WTC11 (cell line): ENCODE results near the gene PPAT. TPM values are rescaled to one million over a fixed set of nuclear protein-coding genes. Genes with fewer than 3 reads are reported as not detected.
A peak's percentile ranks its signal among the peaks of the same experiment; 100 is the strongest.

Experiments used
- ATAC-seq: fragments of 200-7000 bp; cut with Tn5 transposase; 2 replicates; pipeline ENCODE4 v1.10.0; 2021; ENCODE audit warnings: mild to moderate bottlenecking, moderate library complexity
- CTCF ChIA-PET: fragments of 300-600 bp; sonication (Branson Sonifier 250); formaldehyde crosslinking; loops from one replicate; lab custom pipeline; 2021; ENCODE audit warnings: antibody characterized with exemption; lab: Charles Lee
- POLR2A ChIA-PET: fragments of 350-600 bp; sonication (Branson Sonifier 250); formaldehyde crosslinking; loops from one replicate; lab custom pipeline; 2021; ENCODE audit warnings: antibody characterized with exemption; lab: Charles Lee
- DNase-seq: peaks from one replicate; pipeline ENCODE4 v3.0.0; 2021; ENCODE audit warnings: low spot score
- H3K27ac Mint-ChIP-seq: 2 replicates; pipeline ENCODE4 v1.8.0; 2021; ENCODE audit warnings: mixed read lengths
- H3K27me3 Mint-ChIP-seq: 2 replicates; pipeline ENCODE4 v1.8.0; 2021; ENCODE audit warnings: low read depth, mild to moderate bottlenecking, moderate library complexity, mixed read lengths
- H3K36me3 Mint-ChIP-seq: 2 replicates; pipeline ENCODE4 v1.8.0; 2021; ENCODE audit warnings: mixed read lengths
- H3K4me1 Mint-ChIP-seq: 2 replicates; pipeline ENCODE4 v1.8.0; 2022; ENCODE audit warnings: mixed read lengths
- H3K4me3 Mint-ChIP-seq: 2 replicates; pipeline ENCODE4 v1.8.0; 2021; ENCODE audit warnings: mild to moderate bottlenecking, moderate library complexity, mixed read lengths
- H3K9me3 Mint-ChIP-seq: 2 replicates; pipeline ENCODE4 v1.8.0; 2021; ENCODE audit warnings: mixed read lengths
- ATF6 ChIP-seq: sonication (generic); formaldehyde crosslinking; IDR thresholded peaks from 2 replicates; pipeline ENCODE4 v1.8.1; 2023; ENCODE audit warnings: mild to moderate bottlenecking, missing genetic modification reagents
- CBFB ChIP-seq: sonication (generic); formaldehyde crosslinking; IDR thresholded peaks from 2 replicates; pipeline ENCODE4 v1.8.1; 2022; ENCODE audit warnings: mild to moderate bottlenecking, low read depth, missing genetic modification reagents
- ERG ChIP-seq: fragments of 250-450 bp; sonication (Bioruptor Pico); IDR thresholded peaks from 2 replicates; pipeline ENCODE4 v1.8.0; 2021; ENCODE audit warnings: mild to moderate bottlenecking
- ETV6 ChIP-seq: sonication (generic); formaldehyde crosslinking; IDR thresholded peaks from 2 replicates; pipeline ENCODE4 v1.8.1; 2022; ENCODE audit warnings: mild to moderate bottlenecking, missing genetic modification reagents
- HMGXB4 ChIP-seq: sonication (generic); formaldehyde crosslinking; IDR thresholded peaks from 2 replicates; pipeline ENCODE4 v1.8.1; 2023; ENCODE audit warnings: mild to moderate bottlenecking, moderate library complexity, missing genetic modification reagents
- MLX ChIP-seq: sonication (generic); formaldehyde crosslinking; IDR thresholded peaks from 2 replicates; pipeline ENCODE4 v1.8.1; 2023; ENCODE audit warnings: mild to moderate bottlenecking, missing genetic modification reagents, moderate library complexity
- MXD4 ChIP-seq: fragments of 250-450 bp; sonication (Bioruptor Pico); IDR thresholded peaks from 2 replicates; pipeline ENCODE4 v1.8.0; 2021; ENCODE audit warnings: mild to moderate bottlenecking, moderate library complexity, borderline replicate concordance
- NR1H2 ChIP-seq: sonication (generic); formaldehyde crosslinking; IDR thresholded peaks from 2 replicates; pipeline ENCODE4 v1.9.0; 2021; ENCODE audit warnings: mild to moderate bottlenecking, moderate library complexity, missing genetic modification reagents
- NR2C2 ChIP-seq: sonication (generic); formaldehyde crosslinking; IDR thresholded peaks from 2 replicates; pipeline ENCODE4 v1.8.0; 2022; ENCODE audit warnings: mild to moderate bottlenecking, missing genetic modification reagents
- SP1 ChIP-seq: sonication (generic); formaldehyde crosslinking; conservative IDR thresholded peaks from 2 replicates; pipeline ENCODE4 v1.8.1; 2022; ENCODE audit warnings: missing genetic modification reagents
- USF2 ChIP-seq: sonication (generic); formaldehyde crosslinking; IDR thresholded peaks from 2 replicates; pipeline ENCODE4 v1.8.1; 2023; ENCODE audit warnings: mild to moderate bottlenecking, missing genetic modification reagents, moderate library complexity
- ZBTB43 ChIP-seq: sonication (generic); formaldehyde crosslinking; IDR thresholded peaks from 2 replicates; pipeline ENCODE4 v1.8.1; 2023; ENCODE audit warnings: mild to moderate bottlenecking, missing genetic modification reagents
- ZNF396 ChIP-seq: fragments of 250-450 bp; sonication (Bioruptor Pico); IDR thresholded peaks from 2 replicates; pipeline ENCODE4 v1.8.0; 2021; ENCODE audit warnings: mild to moderate bottlenecking, moderate library complexity, borderline replicate concordance
- total RNA-seq: library from RNA; stranded (reverse); gene quantifications from 3 replicates; pipeline ENCODE4 v1.2.3, GENCODE V29; 2021
- TF ChIP-seq, protein P1 (sequence below): fragments of 250-450 bp; sonication (Bioruptor Pico); IDR thresholded peaks from 2 replicates; pipeline ENCODE4 v1.9.0; 2021; ENCODE audit warnings: mild to moderate bottlenecking, borderline replicate concordance
- TF ChIP-seq, protein P2 (sequence below): fragments of 250-450 bp; sonication (Bioruptor Pico); IDR thresholded peaks from 2 replicates; pipeline ENCODE4 v2.1.2; 2022; ENCODE audit warnings: mild to moderate bottlenecking, moderate library complexity
- TF ChIP-seq, protein P3 (sequence below): fragments of 250-450 bp; sonication (Bioruptor Pico); conservative IDR thresholded peaks from 2 replicates; pipeline ENCODE4 v1.9.0; 2021; ENCODE audit warnings: mild to moderate bottlenecking

The PPAT gene
- total RNA-seq, 1 experiment from 2014 or later = 83.4 TPM

DNA sequence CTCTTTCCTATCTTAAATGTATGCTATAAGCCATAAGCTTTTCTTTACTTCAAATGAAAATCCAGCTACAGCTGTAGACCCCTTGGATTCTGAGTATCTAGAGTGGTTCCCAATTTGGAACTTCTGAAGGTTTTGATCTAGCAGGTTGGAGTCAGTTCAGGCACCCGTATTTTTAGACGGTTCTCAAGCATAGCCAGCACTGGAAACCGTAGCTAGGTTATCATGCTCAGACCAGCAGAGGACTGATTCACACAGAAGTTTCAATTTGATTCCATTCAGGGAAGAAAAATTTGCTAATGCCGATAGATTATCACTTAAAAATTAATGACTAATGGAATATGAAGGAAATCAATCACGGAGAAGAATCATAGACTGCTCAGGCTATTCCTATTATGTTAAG is 11.2 kb downstream of the PPAT start:
- H3K9me3 Mint-ChIP-seq = peaks cover 20% of the 10 kb centered on the region
- no peak overlapping the region; the same call in 1 of the 2 replicates for H3K4me3 Mint-ChIP-seq
- peaks cover 31% of the 10 kb centered on the region for H3K36me3 Mint-ChIP-seq
- ChIA-PET POLR2A (interaction anchor here (2.3 to 2.6 kb wide), 2 partner anchors 11 to 12 kb away, joined by 11 to 23 read pairs; partner anchors contain the start of genes PAICS and PPAT), CTCF (interaction anchor here (0.8 to 2.7 kb wide), 2 partner anchors 14 to 37 kb away, joined by 3 to 9 read pairs; partner anchors contain the start of gene AASDH)
- no peaks in the 10 kb centered on the region for H3K27me3 Mint-ChIP-seq
- H3K27ac Mint-ChIP-seq = peak overlapping the region; percentile 75
- no peak for ATAC-seq
- no peak for DNase-seq
- peaks cover 37% of the 10 kb centered on the region for H3K4me1 Mint-ChIP-seq
- TF ChIP-seq ERG (CRISPR knock-in tag) = no peak
- no peak for TF ChIP-seq MLX (CRISPR knock-in tag)
- TF ChIP-seq, protein P1, sequence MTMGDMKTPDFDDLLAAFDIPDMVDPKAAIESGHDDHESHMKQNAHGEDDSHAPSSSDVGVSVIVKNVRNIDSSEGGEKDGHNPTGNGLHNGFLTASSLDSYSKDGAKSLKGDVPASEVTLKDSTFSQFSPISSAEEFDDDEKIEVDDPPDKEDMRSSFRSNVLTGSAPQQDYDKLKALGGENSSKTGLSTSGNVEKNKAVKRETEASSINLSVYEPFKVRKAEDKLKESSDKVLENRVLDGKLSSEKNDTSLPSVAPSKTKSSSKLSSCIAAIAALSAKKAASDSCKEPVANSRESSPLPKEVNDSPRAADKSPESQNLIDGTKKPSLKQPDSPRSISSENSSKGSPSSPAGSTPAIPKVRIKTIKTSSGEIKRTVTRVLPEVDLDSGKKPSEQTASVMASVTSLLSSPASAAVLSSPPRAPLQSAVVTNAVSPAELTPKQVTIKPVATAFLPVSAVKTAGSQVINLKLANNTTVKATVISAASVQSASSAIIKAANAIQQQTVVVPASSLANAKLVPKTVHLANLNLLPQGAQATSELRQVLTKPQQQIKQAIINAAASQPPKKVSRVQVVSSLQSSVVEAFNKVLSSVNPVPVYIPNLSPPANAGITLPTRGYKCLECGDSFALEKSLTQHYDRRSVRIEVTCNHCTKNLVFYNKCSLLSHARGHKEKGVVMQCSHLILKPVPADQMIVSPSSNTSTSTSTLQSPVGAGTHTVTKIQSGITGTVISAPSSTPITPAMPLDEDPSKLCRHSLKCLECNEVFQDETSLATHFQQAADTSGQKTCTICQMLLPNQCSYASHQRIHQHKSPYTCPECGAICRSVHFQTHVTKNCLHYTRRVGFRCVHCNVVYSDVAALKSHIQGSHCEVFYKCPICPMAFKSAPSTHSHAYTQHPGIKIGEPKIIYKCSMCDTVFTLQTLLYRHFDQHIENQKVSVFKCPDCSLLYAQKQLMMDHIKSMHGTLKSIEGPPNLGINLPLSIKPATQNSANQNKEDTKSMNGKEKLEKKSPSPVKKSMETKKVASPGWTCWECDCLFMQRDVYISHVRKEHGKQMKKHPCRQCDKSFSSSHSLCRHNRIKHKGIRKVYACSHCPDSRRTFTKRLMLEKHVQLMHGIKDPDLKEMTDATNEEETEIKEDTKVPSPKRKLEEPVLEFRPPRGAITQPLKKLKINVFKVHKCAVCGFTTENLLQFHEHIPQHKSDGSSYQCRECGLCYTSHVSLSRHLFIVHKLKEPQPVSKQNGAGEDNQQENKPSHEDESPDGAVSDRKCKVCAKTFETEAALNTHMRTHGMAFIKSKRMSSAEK (CRISPR knock-in tag) = no peak
- no peak for TF ChIP-seq ATF6 (CRISPR knock-in tag)
- TF ChIP-seq, protein P2, sequence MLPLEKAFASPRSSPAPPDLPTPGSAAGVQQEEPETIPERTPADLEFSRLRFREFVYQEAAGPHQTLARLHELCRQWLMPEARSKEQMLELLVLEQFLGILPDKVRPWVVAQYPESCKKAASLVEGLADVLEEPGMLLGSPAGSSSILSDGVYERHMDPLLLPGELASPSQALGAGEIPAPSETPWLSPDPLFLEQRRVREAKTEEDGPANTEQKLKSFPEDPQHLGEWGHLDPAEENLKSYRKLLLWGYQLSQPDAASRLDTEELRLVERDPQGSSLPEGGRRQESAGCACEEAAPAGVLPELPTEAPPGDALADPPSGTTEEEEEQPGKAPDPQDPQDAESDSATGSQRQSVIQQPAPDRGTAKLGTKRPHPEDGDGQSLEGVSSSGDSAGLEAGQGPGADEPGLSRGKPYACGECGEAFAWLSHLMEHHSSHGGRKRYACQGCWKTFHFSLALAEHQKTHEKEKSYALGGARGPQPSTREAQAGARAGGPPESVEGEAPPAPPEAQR = no peak
- TF ChIP-seq SP1 (CRISPR knock-in tag) = no peak
- TF ChIP-seq ETV6 (CRISPR knock-in tag) = no peak
- no peak for TF ChIP-seq ZBTB43 (CRISPR knock-in tag)
- TF ChIP-seq HMGXB4 = no peak
- TF ChIP-seq NR2C2 (CRISPR knock-in tag) = no peak
- no peak for TF ChIP-seq NR1H2 (CRISPR knock-in tag)
- no peak for TF ChIP-seq USF2 (CRISPR knock-in tag)
- no peak for TF ChIP-seq CBFB (CRISPR knock-in tag)
- TF ChIP-seq, protein P3, sequence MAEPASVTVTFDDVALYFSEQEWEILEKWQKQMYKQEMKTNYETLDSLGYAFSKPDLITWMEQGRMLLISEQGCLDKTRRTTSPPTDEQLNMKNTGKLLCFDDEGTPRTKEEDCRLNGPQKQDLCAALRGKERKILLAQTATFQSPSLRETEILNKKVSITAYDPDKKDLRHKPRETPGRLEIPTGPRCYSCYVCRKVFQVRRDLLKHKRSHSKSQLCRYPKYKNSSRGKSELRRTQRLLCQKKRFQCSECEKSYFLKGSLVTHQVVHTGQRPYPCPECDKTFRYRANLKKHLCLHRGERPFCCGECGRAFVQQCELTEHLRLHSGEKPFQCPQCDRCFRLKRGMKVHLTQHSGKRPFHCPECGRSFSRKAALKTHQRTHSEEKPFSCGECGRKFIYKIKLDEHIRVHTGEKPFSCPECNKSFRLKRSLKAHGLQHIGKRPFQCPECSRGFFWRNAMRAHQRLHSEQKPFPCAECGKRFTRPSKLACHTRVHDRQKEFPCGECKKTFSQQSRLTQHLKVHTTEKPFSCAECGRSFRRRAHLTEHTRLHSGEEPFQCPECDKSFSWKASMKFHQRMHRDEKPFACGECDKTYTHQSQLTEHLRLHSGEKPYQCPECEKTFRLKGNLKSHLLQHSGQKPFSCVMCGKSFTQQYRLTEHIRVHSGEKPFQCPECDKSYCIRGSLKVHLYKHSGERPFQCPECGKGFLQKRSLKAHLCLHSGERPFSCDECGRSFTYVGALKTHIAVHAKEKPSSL (CRISPR knock-in tag) = no peak
- no peak for TF ChIP-seq ZNF396 (CRISPR knock-in tag)
- no peak for TF ChIP-seq MXD4 (CRISPR knock-in tag)
